NCI-H2227 (cell line): ENCODE results near the gene MTARC1.

Source experiments
- DNase-seq: peaks from one replicate; lab custom pipeline; 2025; ENCODE audit not compliant: unreplicated experiment; lab: John Stamatoyannopoulos, UW

MTARC1 gene

DNA sequence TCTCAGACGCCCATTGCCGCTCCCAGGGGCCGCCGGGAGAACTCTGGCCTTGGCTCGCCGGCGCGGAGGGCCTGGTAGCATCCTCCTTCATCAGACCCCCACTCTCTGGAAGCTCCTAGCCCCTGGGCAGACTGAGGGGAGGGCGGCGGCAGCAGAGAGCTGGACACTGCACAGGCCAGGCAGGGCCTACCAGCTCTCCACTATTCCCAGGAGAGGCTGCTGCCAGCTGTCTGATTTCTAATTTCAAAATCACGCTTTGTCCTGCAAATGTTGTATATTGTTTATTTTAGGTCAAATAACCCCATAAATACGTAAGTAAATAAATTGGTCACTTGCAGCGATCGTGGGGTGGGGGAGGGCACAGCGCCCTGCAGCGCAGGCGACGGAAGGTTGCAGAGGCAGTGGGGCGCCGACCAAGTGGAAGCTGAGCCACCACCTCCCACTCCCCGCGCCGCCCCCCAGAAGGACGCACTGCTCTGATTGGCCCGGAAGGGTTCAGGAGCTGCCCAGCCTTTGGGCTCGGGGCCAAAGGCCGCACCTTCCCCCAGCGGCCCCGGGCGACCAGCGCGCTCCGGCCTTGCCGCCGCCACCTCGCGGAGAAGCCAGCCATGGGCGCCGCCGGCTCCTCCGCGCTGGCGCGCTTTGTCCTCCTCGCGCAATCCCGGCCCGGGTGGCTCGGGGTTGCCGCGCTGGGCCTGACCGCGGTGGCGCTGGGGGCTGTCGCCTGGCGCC, at the start of gene MTARC1:
MTARC1 (plus strand) TSS at position 577 of the 732 bp plus-strand sequence; CDS start at position 609, 32 bp downstream.
- peak; percentile 64 for DNase-seq

DNA sequence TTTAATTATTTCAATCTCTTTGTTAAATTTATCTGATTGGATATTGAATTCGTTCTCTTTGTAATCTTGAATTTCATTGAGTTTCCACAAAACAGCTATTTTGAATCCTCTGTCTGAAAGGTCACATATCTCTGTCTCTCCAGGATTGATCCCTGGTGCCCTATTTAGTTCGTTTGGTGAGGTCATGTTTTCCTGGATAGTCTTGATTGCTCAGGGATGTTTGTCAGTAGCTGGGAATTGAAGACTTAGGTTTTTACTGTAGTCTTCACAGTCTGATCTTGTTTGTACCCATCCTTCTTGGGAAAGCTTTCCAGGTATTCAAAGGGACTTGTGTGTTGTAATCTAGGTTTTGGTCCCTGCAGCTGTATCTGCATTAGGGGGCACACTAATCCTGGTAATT, 45.4 kb upstream of the MTARC1 start:
- DNase-seq = no peak

DNA sequence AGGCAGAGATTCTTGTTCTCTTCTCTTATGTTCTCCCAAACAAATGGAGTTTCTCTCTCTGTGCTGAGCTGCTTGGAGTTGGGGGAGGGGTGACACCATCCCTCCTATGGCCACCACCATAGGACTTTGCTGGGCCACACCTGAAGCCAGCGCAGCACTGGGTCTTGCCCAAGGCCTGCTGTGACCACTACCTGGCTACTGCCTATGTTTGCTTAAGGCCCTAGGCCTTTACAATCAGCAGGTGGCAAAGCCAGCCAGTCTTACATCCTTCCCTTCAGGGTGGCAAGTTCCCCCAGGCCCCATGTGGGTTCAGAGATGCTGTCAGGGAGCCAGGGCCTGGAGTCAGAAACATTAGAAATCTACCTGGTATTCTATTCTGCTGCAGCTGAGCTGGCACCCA, 44.9 kb upstream of the MTARC1 start:
- no peak for DNase-seq

- no peak for DNase-seq
Measured at GRCh38 chr1:220742520-220742919, 44.2 kb upstream of the MTARC1 start.

- DNase-seq = no peak
Measured at GRCh38 chr1:220746851-220747250, 39.9 kb upstream of the MTARC1 start.

- no peak for DNase-seq
Measured at GRCh38 chr1:220747437-220748088, 39.1 kb upstream of the MTARC1 start.

GRCh38 chr1:220748089-220748934, 38.4 kb upstream of the MTARC1 start, which contains the start of gene MTARC2:
TSS of gene MTARC2 (plus strand) at chr1:220748322. CDS start at chr1:220748532, 210 bp downstream.
- peak; percentile 68 for DNase-seq

- DNase-seq = no peak
Measured at GRCh38 chr1:220748936-220749335, 37.8 kb upstream of the MTARC1 start.

- DNase-seq = no peak
Measured at GRCh38 chr1:220750131-220750515, 36.6 kb upstream of the MTARC1 start.

DNA sequence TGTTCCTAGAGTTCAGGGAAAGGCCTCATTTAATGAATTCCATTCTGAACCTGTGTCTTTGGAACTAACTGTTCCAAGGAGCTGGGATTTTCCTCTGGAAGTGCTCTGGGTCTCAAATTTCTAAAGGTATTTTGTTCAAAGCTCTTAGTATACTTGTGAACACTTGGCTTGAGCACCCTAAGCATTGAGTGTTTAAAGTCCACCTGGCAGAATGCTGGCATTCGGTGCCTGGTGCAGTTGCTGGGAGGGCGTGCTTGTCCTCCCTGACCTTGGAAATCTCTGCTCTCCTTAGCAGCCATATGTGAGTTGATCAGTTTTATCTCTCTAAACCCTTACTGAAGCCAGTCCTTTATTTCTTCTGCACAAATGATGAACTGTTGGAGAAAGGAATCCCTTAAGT, 35.6 kb upstream of the MTARC1 start:
- no peak for DNase-seq

DNA sequence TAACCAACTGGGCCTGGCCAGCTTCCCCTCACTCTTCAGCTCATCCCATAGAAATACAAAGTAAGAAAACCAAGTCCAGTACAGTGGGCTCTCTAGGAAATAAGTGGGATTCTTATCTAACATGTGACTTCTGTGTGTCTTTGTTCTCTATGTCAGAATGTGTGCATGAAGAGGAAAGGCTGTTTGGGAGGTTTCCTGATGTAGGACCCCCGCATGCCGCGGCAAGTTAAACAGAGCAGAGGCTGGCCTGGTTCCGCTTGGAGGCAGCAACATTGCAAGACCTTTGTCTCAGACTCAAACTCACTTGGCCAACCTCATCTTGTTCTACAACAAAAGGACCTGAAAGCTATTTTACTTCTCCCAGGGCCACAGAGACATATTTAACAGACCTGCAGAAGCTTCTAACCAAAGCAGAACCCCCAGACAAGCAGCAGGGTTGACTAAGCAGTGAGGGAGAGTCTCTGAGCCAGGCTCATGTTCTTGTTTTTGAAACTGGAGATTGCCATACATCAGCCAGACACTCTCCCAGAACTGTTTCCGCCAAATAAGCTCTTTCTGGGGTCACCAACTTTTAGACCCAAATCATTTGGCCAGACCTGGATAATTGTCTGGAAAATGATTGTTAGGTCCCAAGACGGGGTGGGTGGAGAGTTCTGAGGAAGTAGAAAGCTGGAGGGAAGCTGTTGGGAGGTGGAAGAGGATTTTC, 32.3 kb upstream of the MTARC1 start:
- DNase-seq = no peak

DNA sequence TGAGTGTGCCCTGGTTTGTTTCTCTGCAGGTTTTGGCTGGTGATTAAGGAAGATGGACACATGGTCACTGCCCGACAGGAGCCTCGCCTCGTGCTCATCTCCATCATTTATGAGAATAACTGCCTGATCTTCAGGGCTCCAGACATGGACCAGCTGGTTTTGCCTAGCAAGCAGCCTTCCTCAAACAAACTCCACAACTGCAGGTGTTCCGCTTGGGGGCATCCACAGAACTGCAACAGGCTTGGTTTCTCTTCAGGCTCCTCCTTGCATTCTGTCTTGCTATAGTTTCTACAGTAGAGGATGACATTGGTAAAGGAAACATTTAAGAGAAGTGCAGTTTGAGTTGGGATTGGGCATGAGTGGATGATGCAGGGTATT, 31.8 kb upstream of the MTARC1 start:
- DNase-seq = no peak

- no peak for DNase-seq
Measured at GRCh38 chr1:220755309-220755708, 31.4 kb upstream of the MTARC1 start.

- no peak for DNase-seq
Measured at GRCh38 chr1:220757441-220757840, 29.3 kb upstream of the MTARC1 start.

GRCh38 chr1:220759147-220759546, 27.6 kb upstream of the MTARC1 start:
- no peak for DNase-seq

- DNase-seq = no peak
Measured at GRCh38 chr1:220761688-220762427, 24.9 kb upstream of the MTARC1 start.

DNA sequence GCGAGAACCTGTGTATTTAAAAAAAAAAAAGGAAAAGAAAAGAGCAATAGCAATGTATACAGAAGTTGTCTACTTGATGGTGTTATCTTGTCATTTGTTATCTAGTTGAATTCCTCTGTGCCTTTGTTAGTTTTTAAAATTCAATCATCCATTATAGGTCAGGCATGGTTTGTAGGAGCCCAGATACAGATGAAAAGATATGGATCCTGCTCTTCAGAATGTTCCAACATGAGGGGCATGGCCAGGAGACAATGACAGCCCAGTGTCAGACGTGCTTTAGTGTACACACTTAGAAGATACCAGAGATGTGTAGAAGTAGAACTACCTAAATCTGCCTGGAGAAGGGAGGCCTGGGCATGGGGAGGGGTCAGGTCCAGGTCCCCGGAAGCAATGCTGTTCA, 22.0 kb upstream of the MTARC1 start:
- DNase-seq = no peak

DNA sequence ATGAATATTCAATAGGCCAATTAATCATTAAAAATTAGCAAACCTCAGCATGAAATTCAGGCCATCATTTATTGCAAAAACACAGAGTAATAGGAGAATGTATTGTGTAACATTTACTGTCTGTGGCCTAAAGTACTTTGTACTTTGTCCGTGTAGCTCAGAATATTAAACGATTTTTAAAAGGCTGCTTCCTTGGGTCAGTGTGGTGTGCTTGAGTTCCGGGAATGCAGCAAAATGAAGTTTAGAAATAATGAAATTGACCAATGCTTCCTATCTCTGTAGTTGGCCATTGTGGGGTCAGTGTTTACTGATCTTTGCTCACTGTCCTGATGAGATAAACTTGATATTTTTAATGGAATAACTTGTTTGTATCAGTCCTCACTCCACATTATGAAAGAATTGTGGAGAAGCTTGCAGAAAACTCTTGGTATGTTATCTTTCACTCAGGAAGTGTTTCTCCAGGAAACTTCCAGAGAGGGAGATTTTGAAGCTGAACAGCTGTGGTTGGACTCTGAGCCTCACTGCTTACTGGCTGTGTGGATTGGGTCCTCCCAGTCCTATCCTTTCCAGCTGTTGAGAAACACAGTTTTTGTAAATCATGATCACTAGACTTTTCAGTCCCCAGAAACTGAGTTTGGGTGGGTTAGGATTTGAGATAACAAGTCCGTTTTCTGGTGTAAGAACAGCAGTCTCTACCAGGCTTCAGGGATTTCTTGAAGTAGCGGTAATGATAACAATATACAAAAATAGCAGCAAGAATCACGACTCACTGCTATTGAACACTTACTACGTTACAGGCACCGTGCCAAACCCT, 19.2 kb upstream of the MTARC1 start:
- no peak for DNase-seq

DNA sequence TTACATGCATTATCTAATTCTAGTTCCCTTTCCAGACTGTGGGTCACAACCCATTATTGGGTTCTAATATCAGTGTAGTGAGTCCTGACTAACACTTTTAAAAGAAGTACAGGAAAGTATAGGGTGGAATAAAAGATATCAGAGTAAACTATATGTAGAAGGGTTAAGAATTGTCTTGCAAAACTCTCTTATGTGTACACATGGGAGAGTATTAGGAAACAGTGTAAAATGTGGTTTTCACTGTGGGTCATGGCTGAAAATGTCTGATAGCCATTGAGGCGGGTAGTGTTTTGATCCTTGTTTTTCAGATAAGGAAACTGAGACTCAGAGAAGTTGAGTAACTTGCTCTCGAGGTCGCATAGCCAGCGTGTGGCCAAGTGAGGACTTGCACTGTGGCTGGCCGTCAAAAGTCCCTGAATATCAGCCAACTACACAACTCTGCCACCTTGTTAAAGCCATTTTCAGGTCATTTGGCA, 18.5 kb upstream of the MTARC1 start:
- no peak for DNase-seq
